ENCODE results near the gene XRCC4. TPM values are rescaled to one million over a fixed set of nuclear protein-coding genes. Genes with fewer than 3 reads are reported as not detected.

Gene XRCC4
- total RNA-seq, 1 donor from 2014 or later: 10.7 TPM

DNA sequence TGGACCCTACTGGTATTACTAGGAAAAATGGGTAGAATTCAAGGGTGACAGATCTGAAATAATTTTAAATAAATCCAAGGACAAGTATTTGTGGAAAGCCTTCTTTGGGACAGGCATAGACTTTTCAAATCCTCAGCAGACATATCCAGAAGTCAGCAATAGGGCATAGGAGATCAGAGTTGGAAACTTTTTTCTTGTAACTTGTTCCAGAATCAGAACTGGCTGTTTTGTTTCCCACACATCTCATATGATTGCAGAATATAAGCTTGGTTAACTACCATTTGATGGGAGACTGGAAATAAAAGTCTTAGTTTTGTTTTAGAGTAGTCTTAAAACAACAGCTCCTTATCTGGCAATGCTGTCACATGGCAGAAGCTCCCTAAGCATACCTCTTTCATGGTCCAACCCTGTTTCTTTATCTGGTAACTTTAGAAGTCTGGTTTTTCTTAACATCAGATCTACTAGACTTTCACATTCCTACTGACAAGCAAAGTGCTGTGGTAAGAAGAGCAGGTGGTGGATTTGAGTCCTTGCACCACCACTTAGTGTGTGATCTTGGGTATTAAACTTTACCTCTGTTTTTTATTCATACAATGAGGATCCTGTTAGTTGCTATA lies 25.1 kb downstream of the XRCC4 start:
- Mint-ChIP-seq H3K4me3 (ENCODE audit: low read depth) (no peak overlapping the region), H3K36me3 (ENCODE audit: low read depth) (no peaks in the 10 kb centered on the region), H3K27ac (no peak overlapping the region), H3K4me1 (ENCODE audit: low read depth) (peaks cover 2% of the 10 kb centered on the region), H3K9me3 (no peaks in the 10 kb centered on the region), H3K27me3 (ENCODE audit: low read depth) (no peaks in the 10 kb centered on the region)
- no peak for DNase-seq (ENCODE audit: low spot score)
- intact Hi-C loops (cut with micrococcal nuclease): no loop called here

DNA sequence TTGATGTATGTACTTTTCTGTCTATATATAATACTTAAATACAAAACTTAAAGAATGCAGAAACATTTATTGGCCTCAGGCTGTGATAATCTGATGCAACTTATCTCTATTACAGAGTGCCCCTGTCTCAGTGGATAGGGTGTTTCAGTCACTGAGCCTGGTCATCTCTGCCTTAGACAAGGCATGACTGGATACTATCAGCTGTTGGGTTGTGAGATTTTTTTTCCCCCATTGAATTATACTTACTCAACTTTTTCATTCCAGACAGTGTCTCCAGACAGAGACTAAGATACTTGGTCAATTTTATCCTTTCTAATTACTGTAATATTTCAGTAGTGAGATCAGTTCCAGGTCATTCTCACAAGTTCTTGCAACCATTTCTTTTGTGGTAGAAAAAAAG lies 26.7 kb downstream of the XRCC4 start:
- intact Hi-C loops (cut with micrococcal nuclease): no loop called here
- no peak overlapping the region for H3K4me3 Mint-ChIP-seq (ENCODE audit: low read depth)
- no peaks in the 10 kb centered on the region for H3K36me3 Mint-ChIP-seq (ENCODE audit: low read depth)
- H3K27me3 Mint-ChIP-seq (ENCODE audit: low read depth): no peaks in the 10 kb centered on the region
- H3K9me3 Mint-ChIP-seq: no peaks in the 10 kb centered on the region
- no peaks in the 10 kb centered on the region for H3K4me1 Mint-ChIP-seq (ENCODE audit: low read depth)
- no peak overlapping the region for H3K27ac Mint-ChIP-seq
- DNase-seq (ENCODE audit: low spot score): no peak

DNA sequence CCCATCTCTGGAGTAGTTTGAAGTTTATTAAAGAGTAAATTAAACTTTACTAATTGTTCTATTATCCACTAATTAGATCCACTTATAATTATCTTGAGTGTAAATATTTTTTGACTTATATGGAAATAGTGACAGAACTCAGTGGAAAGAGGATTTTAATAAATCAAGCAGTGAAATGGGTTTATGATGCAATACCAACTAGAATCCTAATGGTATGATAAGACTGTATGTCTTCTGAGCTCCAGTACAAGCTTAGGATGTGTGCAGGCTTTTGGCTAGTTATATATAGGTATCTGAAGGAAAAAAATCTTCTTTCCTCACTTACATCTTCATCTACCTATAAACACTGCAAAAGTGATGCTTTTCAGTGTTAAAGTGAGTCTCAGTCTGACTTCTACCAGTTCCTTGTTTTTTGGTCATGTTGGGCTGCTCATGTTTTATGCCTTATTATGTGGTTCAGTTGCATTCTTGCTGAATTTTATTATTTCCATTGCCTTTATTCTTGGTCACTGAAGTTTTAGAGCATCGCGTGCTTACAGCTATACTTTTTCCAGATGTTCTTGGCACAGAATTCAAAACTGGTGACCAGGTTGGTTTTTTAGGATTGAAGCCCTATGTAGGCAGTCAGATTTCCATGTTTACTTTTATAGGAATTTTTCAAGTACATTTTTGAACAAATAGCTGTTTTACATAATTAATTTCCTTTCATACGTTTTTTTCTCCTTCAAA lies 30.5 kb downstream of the XRCC4 start:
- Mint-ChIP-seq H3K4me1 (ENCODE audit: low read depth) (no peaks in the 10 kb centered on the region), H3K36me3 (ENCODE audit: low read depth) (peaks cover 8% of the 10 kb centered on the region), H3K4me3 (ENCODE audit: low read depth) (no peak overlapping the region), H3K27ac (no peak overlapping the region), H3K27me3 (ENCODE audit: low read depth) (no peaks in the 10 kb centered on the region), H3K9me3 (peaks cover 3% of the 10 kb centered on the region)
- no peak for DNase-seq (ENCODE audit: low spot score)
- intact Hi-C loops (cut with micrococcal nuclease): no loop called here

DNA sequence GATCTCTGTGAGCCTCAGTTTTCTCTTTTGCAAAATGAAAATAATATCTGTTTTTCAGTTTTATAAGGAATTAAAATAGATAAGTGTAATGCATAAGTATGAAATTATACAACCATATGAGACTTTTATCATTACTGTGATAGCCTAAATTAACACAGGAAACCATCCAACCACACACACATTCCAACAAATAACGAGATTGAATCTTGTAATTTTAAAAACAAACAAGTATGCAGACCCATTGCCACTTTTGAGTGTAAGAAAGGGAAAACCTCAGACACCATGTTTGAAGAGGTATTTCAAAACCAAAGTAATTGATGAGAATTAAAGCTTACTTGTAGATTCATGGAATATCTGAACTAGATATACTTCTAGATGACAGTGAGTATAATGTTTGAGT lies 32.0 kb downstream of the XRCC4 start:
- Mint-ChIP-seq H3K27me3 (ENCODE audit: low read depth) (no peaks in the 10 kb centered on the region), H3K4me3 (ENCODE audit: low read depth) (no peak overlapping the region)

DNA sequence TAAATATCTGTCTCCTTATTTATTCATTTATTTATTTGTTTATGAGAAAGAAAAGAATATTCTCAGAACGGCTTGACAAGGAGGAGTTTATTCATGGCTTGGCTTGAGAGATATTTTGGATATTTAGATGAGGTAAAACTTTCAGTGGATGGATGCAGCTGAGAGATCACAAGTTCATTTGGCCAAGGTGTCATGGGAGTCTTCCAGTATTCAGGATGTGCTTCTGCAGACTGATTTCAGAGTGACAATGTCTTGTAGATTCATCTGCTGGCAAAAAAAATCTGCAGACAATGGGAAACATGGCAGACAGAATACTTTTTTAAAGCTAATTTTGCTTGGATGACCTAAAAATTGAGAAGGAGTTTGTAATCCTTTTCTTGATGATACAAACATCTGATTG lies 38.5 kb downstream of the XRCC4 start:
- H3K9me3 Mint-ChIP-seq: peaks cover 18% of the 10 kb centered on the region
- intact Hi-C loops (cut with micrococcal nuclease): no loop called here
- DNase-seq (ENCODE audit: low spot score): no peak

More for the DNA sequence above, 32.0 kb downstream of the XRCC4 start:
- Mint-ChIP-seq H3K4me1 (ENCODE audit: low read depth) (no peaks in the 10 kb centered on the region), H3K36me3 (ENCODE audit: low read depth) (peaks cover 18% of the 10 kb centered on the region), H3K9me3 (peaks cover 7% of the 10 kb centered on the region), H3K27ac (no peak overlapping the region)
- intact Hi-C loops (cut with micrococcal nuclease): no loop called here
- no peak for DNase-seq (ENCODE audit: low spot score)

DNA sequence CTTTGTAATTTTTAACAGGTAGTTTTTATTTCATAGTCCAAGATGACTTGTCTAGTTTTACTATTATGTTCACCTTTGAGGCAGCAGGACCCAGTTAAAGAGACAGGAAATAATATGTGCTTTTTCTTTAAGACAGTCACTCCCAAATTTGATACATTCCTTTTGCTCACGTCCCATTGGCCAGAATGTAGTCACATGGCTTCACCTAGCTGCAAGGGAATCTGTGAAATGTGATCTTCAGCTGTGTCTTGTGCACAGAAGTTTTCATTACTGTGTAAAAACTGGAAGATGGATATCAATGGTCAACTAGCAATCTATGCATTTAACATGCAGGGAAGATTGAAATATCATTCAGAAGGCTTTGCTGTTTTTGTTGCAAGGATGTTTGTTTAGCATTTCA lies 41.1 kb downstream of the XRCC4 start:
- Mint-ChIP-seq H3K4me1 (ENCODE audit: low read depth) (no peaks in the 10 kb centered on the region), H3K4me3 (ENCODE audit: low read depth) (no peak overlapping the region), H3K9me3 (peaks cover 11% of the 10 kb centered on the region), H3K36me3 (ENCODE audit: low read depth) (peaks cover 25% of the 10 kb centered on the region), H3K27me3 (ENCODE audit: low read depth) (no peaks in the 10 kb centered on the region), H3K27ac (no peak overlapping the region)
- intact Hi-C loops (cut with micrococcal nuclease): no loop called here
- no peak for DNase-seq (ENCODE audit: low spot score)

More for the DNA sequence above, 38.5 kb downstream of the XRCC4 start:
- H3K27me3 Mint-ChIP-seq (ENCODE audit: low read depth): no peaks in the 10 kb centered on the region
- H3K4me1 Mint-ChIP-seq (ENCODE audit: low read depth): no peaks in the 10 kb centered on the region
- H3K27ac Mint-ChIP-seq: no peak overlapping the region
- H3K4me3 Mint-ChIP-seq (ENCODE audit: low read depth): no peak overlapping the region
- H3K36me3 Mint-ChIP-seq (ENCODE audit: low read depth): peaks cover 38% of the 10 kb centered on the region

DNA sequence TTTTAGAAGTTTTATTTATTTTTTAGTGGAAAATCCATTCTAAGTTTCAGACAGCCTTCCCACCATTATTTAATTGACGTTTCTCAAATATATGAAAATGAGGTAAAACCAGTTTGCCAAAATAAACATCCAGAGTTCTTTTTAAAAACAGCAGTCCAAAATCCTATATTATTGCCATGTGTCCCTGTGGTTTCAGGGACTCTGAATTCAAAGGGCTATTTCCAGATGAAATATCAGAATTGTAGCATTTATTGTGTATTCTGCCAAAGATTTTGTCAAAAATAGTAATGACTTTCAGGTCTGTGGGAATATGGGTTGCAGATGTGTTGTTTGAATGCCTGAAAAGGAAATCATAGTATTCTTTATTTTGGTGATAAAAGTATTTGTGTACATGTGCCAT lies 41.6 kb downstream of the XRCC4 start:
- H3K27me3 Mint-ChIP-seq (ENCODE audit: low read depth): no peaks in the 10 kb centered on the region
- intact Hi-C loops (cut with micrococcal nuclease): no loop called here
- H3K36me3 Mint-ChIP-seq (ENCODE audit: low read depth): peaks cover 21% of the 10 kb centered on the region
- H3K9me3 Mint-ChIP-seq: peaks cover 11% of the 10 kb centered on the region
- no peak overlapping the region for H3K4me3 Mint-ChIP-seq (ENCODE audit: low read depth)
- DNase-seq (ENCODE audit: low spot score): no peak
- H3K27ac Mint-ChIP-seq: no peak overlapping the region
- no peaks in the 10 kb centered on the region for H3K4me1 Mint-ChIP-seq (ENCODE audit: low read depth)

DNA sequence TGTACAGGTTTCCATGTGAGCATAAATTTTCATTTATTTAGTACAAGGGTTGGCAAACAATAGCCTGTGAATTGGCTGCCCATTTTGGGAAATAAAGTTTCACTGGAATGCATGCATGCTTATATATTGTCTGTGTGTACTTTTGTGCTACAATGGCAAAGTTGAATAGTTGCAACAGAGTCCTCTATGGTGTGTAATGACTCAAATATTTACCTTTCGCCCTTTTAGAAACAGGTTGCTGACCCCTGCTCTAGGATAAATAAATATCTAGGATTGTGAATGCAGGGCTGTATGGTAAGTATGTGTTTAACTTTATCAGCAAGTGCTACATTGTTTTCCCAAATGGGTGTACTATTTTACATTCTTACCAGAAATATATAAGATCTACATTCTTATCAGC lies 47.2 kb downstream of the XRCC4 start:
- Mint-ChIP-seq H3K27ac (no peak overlapping the region), H3K4me3 (ENCODE audit: low read depth) (no peak overlapping the region), H3K36me3 (ENCODE audit: low read depth) (peaks cover 4% of the 10 kb centered on the region), H3K9me3 (peaks cover 16% of the 10 kb centered on the region), H3K4me1 (ENCODE audit: low read depth) (no peaks in the 10 kb centered on the region), H3K27me3 (ENCODE audit: low read depth) (no peaks in the 10 kb centered on the region)
- DNase-seq (ENCODE audit: low spot score): no peak
- intact Hi-C loops (cut with micrococcal nuclease): no loop called here

DNA sequence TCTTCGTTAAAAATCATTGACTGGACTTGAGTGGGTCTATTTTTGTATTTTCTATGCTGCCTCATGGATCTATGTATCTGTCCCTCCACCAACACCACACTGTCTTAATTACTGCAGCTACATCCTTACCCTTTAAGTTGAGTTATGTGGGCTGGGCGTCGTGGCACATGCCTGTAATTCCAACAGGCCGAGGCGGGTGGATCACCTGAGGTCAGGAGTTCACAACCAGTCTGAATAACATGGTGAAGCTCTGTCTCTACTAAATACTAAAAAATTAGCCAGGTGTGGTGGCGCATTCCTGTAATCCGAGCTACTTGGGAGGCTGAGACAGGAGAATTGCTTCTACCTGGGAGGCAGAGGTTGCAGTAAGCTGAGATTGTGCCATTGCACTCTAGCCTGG lies 48.2 kb downstream of the XRCC4 start:
- Mint-ChIP-seq H3K4me1 (ENCODE audit: low read depth) (no peaks in the 10 kb centered on the region), H3K4me3 (ENCODE audit: low read depth) (no peak overlapping the region), H3K36me3 (ENCODE audit: low read depth) (peaks cover 4% of the 10 kb centered on the region), H3K27ac (no peak overlapping the region), H3K9me3 (peaks cover 16% of the 10 kb centered on the region), H3K27me3 (ENCODE audit: low read depth) (no peaks in the 10 kb centered on the region)
- intact Hi-C loops (cut with micrococcal nuclease): no loop called here
- DNase-seq (ENCODE audit: low spot score): no peak

DNA sequence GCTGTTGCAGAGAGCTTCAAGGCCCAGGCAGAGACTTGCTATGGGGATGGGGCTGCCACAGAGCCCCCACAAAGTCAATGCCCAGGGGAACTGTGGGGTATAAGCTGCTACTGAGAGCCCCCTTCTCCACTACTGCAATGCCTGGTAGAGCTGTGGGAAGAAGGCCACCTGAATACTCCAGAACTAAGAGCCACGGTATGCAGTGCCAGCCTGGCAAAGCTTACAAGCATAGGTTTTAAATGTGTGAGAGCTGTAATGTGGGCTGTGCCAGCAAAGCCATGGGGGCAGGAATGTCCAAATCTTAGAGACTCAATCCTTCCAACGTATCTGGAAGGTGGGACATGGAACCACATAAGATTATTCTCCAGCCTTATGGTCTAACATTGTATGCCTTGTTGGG lies 49.2 kb downstream of the XRCC4 start:
- no peaks in the 10 kb centered on the region for H3K27me3 Mint-ChIP-seq (ENCODE audit: low read depth)
- no peak for DNase-seq (ENCODE audit: low spot score)
- H3K27ac Mint-ChIP-seq: no peak overlapping the region
- H3K4me3 Mint-ChIP-seq (ENCODE audit: low read depth): no peak overlapping the region
- peaks cover 4% of the 10 kb centered on the region for H3K36me3 Mint-ChIP-seq (ENCODE audit: low read depth)
- H3K4me1 Mint-ChIP-seq (ENCODE audit: low read depth): no peaks in the 10 kb centered on the region
- intact Hi-C loops (cut with micrococcal nuclease): no loop called here
- peaks cover 23% of the 10 kb centered on the region for H3K9me3 Mint-ChIP-seq

DNA sequence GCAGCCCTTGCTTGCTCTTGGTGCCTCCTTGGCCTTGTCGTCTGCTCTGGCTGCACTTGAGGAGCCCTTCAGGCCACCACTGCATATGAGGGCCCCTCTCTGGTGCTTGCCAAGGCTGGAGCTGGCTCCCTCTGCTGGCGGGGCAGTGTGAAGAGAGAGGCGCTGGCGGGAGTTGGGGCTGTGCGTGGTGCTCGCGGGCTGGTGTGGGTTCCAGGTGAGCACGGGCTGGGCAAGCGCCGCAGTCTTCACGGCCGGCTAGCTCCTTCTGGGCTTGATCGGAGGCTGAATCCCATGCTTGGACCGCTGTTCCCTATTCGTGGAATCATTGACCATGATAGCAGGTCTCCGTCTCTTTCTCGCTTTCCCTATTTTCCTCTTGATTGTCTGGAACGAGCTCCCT lies 56.5 kb downstream of the XRCC4 start:
- Mint-ChIP-seq H3K9me3 (peaks cover 10% of the 10 kb centered on the region), H3K36me3 (ENCODE audit: low read depth) (peaks cover 11% of the 10 kb centered on the region), H3K27ac (no peak overlapping the region), H3K27me3 (ENCODE audit: low read depth) (no peaks in the 10 kb centered on the region), H3K4me1 (ENCODE audit: low read depth) (no peaks in the 10 kb centered on the region), H3K4me3 (ENCODE audit: low read depth) (no peak overlapping the region)
- DNase-seq (ENCODE audit: low spot score): no peak
- intact Hi-C loops (cut with micrococcal nuclease): no loop called here

DNA sequence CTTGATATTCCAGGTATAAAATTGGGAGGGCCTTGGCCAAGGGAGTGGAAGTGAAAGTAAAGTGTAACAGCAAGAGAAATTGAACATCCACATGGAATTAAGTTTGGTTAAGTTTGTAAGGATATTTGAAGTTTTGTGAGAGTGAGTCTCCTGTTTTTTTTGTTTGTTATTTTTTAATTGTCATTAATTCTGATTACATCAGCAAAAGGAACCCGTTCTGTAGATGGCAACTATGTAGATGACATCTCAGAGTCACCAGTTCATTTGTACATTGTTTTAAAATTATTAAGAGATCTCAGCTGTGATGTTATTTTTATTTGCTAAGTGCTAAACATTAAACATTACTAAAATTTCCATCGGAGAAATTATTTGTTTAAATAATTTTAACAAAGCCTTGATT lies 65.2 kb downstream of the XRCC4 start:
- no peaks in the 10 kb centered on the region for H3K4me1 Mint-ChIP-seq (ENCODE audit: low read depth)
- H3K36me3 Mint-ChIP-seq (ENCODE audit: low read depth): no peaks in the 10 kb centered on the region
- DNase-seq (ENCODE audit: low spot score): no peak
- no peaks in the 10 kb centered on the region for H3K9me3 Mint-ChIP-seq
- H3K27me3 Mint-ChIP-seq (ENCODE audit: low read depth): no peaks in the 10 kb centered on the region
- intact Hi-C loops (cut with micrococcal nuclease): no loop called here
- H3K27ac Mint-ChIP-seq: no peak overlapping the region
- H3K4me3 Mint-ChIP-seq (ENCODE audit: low read depth): no peak overlapping the region

DNA sequence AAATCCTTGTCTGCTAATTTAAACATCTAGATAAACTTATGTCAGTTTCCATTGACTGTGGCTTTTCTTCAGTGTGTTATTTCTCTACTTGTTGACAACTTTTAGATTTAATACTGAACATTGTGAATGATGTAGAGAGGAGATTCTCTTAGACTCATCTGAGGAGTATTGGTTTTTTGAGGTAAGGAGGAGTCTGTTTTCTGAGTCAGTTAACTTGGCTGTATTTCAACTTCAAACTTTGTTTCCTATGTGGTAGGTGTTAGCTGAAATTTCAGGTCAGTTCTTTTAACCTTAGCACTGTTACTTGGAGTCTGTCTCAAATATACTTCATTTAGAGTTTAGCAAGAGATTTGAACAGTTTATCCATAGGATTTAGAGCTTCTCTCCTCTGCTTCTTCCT lies 67.9 kb downstream of the XRCC4 start:
- no peaks in the 10 kb centered on the region for H3K4me1 Mint-ChIP-seq (ENCODE audit: low read depth)
- H3K9me3 Mint-ChIP-seq: no peaks in the 10 kb centered on the region
- DNase-seq (ENCODE audit: low spot score): no peak
- no peaks in the 10 kb centered on the region for H3K36me3 Mint-ChIP-seq (ENCODE audit: low read depth)
- H3K4me3 Mint-ChIP-seq (ENCODE audit: low read depth): no peak overlapping the region
- no peak overlapping the region for H3K27ac Mint-ChIP-seq
- no peaks in the 10 kb centered on the region for H3K27me3 Mint-ChIP-seq (ENCODE audit: low read depth)
- intact Hi-C loops (cut with micrococcal nuclease): no loop called here

Data from activated T-helper 2 cell treated with anti-CD3 and anti-CD28 coated beads, Interferon-gamma antibody, Interleukin-2, Interleukin-4, amounts not matched to agents 10 μg/mL and 5 μg/mL and 100 μg/mL, durations not matched to agents 14 hours and 24 hours and 36 hours (primary cell).